Cerebellar nuclear complex (tissue), 1 donor: ENCODE data around the gene HTR4.
A peak's percentile ranks its signal among the peaks of the same experiment; 100 is the strongest.
"Not testable (repeated sequence)": the region's sequence is repeated elsewhere in the genome, so short reads cannot be mapped to it uniquely, and the experiment has no call there.

ENCODE experiments used
- DNase-seq, 2 experiments: peaks; one replicate each; lab custom pipeline; 2025; lab: John Stamatoyannopoulos, UW

The HTR4 gene

GRCh38 chr5:148476302-148476701 lies 178.0 kb downstream of the HTR4 start:
- no peak for DNase-seq

GRCh38 chr5:148474025-148474511 lies 180.3 kb downstream of the HTR4 start:
- no peak for DNase-seq

GRCh38 chr5:148471379-148471778 lies 182.9 kb downstream of the HTR4 start:
- DNase-seq = no peak

GRCh38 chr5:148469501-148469935 lies 184.8 kb downstream of the HTR4 start:
- peak in 1 of 2 experiments; percentile 19 for DNase-seq

GRCh38 chr5:148468746-148469145 lies 185.6 kb downstream of the HTR4 start:
- DNase-seq = not testable (repeated sequence)

GRCh38 chr5:148467958-148468357 lies 186.4 kb downstream of the HTR4 start:
- no peak for DNase-seq

- no peak for DNase-seq
Measured at GRCh38 chr5:148466236-148466580, 188.1 kb downstream of the HTR4 start.

- no peak for DNase-seq
Measured at GRCh38 chr5:148465381-148466235, 188.7 kb downstream of the HTR4 start.

- no peak for DNase-seq
Measured at GRCh38 chr5:148459669-148460068, 194.7 kb downstream of the HTR4 start.

GRCh38 chr5:148458036-148458888 lies 196.1 kb downstream of the HTR4 start:
- no peak for DNase-seq

GRCh38 chr5:148457183-148457620 lies 197.1 kb downstream of the HTR4 start:
- no peak for DNase-seq

- DNase-seq = no peak
Measured at GRCh38 chr5:148455185-148455584, 199.1 kb downstream of the HTR4 start.

- DNase-seq = no peak
Measured at GRCh38 chr5:148454576-148454975, 199.8 kb downstream of the HTR4 start.

GRCh38 chr5:148452499-148453193 lies 201.7 kb downstream of the HTR4 start:
- DNase-seq = no peak

- DNase-seq = no peak
Measured at GRCh38 chr5:148446611-148447010, 207.7 kb downstream of the HTR4 start.

GRCh38 chr5:148445578-148445977 lies 208.7 kb downstream of the HTR4 start:
- DNase-seq = no peak

- DNase-seq = peak in 1 of 2 experiments; percentile 24
Measured at GRCh38 chr5:148443998-148444397, 210.3 kb downstream of the HTR4 start.

GRCh38 chr5:148443241-148443640 lies 211.1 kb downstream of the HTR4 start:
- no peak for DNase-seq

- no peak for DNase-seq
Measured at GRCh38 chr5:148438933-148439332, 215.4 kb downstream of the HTR4 start.

- no peak for DNase-seq
Measured at GRCh38 chr5:148437249-148437648, 217.1 kb downstream of the HTR4 start.

- DNase-seq = no peak
Measured at GRCh38 chr5:148436029-148436428, 218.3 kb downstream of the HTR4 start.

- no peak for DNase-seq
Measured at GRCh38 chr5:148433826-148434225, 220.5 kb downstream of the HTR4 start.
